GM23338 (cell line): ENCODE measurements around the gene ADGRG2. TPM values are rescaled to one million over a fixed set of nuclear protein-coding genes. Genes with fewer than 3 reads are reported as not detected.
A peak's percentile ranks its signal among the peaks of the same experiment; 100 is the strongest.

Experiments used
- ATAC-seq: fragments of 200-7000 bp; cut with Tn5 transposase; 3 replicates; pipeline ENCODE4 v1.9.1; 2020
- DNase-seq: peaks from one replicate; pipeline ENCODE4 v3.0.0-alpha.2; 2015; ENCODE audit warnings: low spot score
- H2AFZ ChIP-seq: fragments of 200-600 bp; sonication (generic); 2 replicates; pipeline ENCODE4 v1.8.0; 2016; ENCODE audit warnings: antibody characterized with exemption, mild to moderate bottlenecking, moderate library complexity
- H3F3A ChIP-seq: fragments of 200-600 bp; sonication (generic); replicated peaks from 2 replicates; pipeline ENCODE4 v1.8.0; 2017; ENCODE audit warnings: antibody characterized with exemption, mixed run types, low read depth
- H3K27ac ChIP-seq: fragments of 200-600 bp; sonication (generic); 2 replicates; pipeline ENCODE4 v1.6.1; 2016; ENCODE audit warnings: low read depth
- H3K27me3 ChIP-seq: fragments of 200-600 bp; sonication (generic); 2 replicates; pipeline ENCODE4 v1.8.0; 2016; ENCODE audit warnings: mild to moderate bottlenecking, mixed run types, moderate library complexity; ENCODE audit not compliant: insufficient read depth
- H3K36me3 ChIP-seq: fragments of 200-600 bp; sonication (generic); 2 replicates; pipeline ENCODE4 v1.8.0; 2016; ENCODE audit warnings: mild to moderate bottlenecking; ENCODE audit not compliant: insufficient read depth
- H3K4me1 ChIP-seq: fragments of 200-600 bp; sonication (generic); 2 replicates; pipeline ENCODE4 v1.8.0; 2016; ENCODE audit warnings: mild to moderate bottlenecking, moderate library complexity; ENCODE audit not compliant: insufficient read depth
- H3K4me2 ChIP-seq: fragments of 200-600 bp; sonication (generic); 2 replicates; pipeline ENCODE4 v1.7.1; 2017; ENCODE audit warnings: mixed run types
- H3K4me3 ChIP-seq: fragments of 200-600 bp; sonication (generic); 2 replicates; pipeline ENCODE4 v1.6.1; 2016; ENCODE audit warnings: mixed run types
- H3K79me2 ChIP-seq: fragments of 200-600 bp; sonication (generic); replicated peaks from 2 replicates; pipeline ENCODE4 v1.8.0; 2017; ENCODE audit warnings: mild to moderate bottlenecking; ENCODE audit not compliant: insufficient read depth
- H3K9me2 ChIP-seq: fragments of 200-600 bp; sonication (generic); 2 replicates; pipeline ENCODE4 v1.8.0; 2017; ENCODE audit not compliant: insufficient read depth
- H4K20me1 ChIP-seq: fragments of 200-600 bp; sonication (generic); replicated peaks from 2 replicates; pipeline ENCODE4 v1.8.0; 2017; ENCODE audit warnings: mild to moderate bottlenecking; ENCODE audit not compliant: insufficient read depth
- H3K27ac Mint-ChIP-seq: 2 replicates; pipeline ENCODE4 v1.8.0; 2020; ENCODE audit warnings: inconsistent platforms, mild to moderate bottlenecking, moderate library complexity, mixed read lengths
- H3K27me3 Mint-ChIP-seq: 3 replicates; pipeline ENCODE4 v1.8.0; 2022; ENCODE audit warnings: low read depth, mild to moderate bottlenecking, moderate library complexity, mixed read lengths, inconsistent platforms; ENCODE audit not compliant: insufficient read depth, poor library complexity
- H3K36me3 Mint-ChIP-seq: 3 replicates; pipeline ENCODE4 v1.8.0; 2021; ENCODE audit warnings: low read depth, mild to moderate bottlenecking, inconsistent platforms, moderate library complexity, mixed read lengths
- H3K4me1 Mint-ChIP-seq: 3 replicates; pipeline ENCODE4 v1.8.0; 2020; ENCODE audit warnings: mild to moderate bottlenecking, inconsistent platforms, mixed read lengths
- H3K4me3 Mint-ChIP-seq: 3 replicates; pipeline ENCODE4 v1.8.0; 2021; ENCODE audit warnings: moderate library complexity, mild to moderate bottlenecking, inconsistent platforms, mixed read lengths
- H3K9me3 Mint-ChIP-seq: 3 replicates; pipeline ENCODE4 v1.8.0; 2020; ENCODE audit warnings: moderate library complexity, mild to moderate bottlenecking, inconsistent platforms, mixed read lengths
- JUNB ChIP-seq: IDR thresholded peaks from one replicate; pipeline ENCODE4 v1.6.1; 2016; ENCODE audit warnings: antibody characterized with exemption; ENCODE audit not compliant: unreplicated experiment
- POLR2AphosphoS5 ChIP-seq: IDR thresholded peaks from 2 replicates; pipeline ENCODE4 v1.6.1; 2016; ENCODE audit warnings: antibody characterized with exemption, low read depth
- REST ChIP-seq: IDR thresholded peaks from one replicate; pipeline ENCODE4 v1.6.1; 2018; ENCODE audit warnings: antibody characterized with exemption; ENCODE audit not compliant: unreplicated experiment
- ZNF331 ChIP-seq: fragments of 250-450 bp; sonication (Bioruptor Pico); IDR thresholded peaks from 2 replicates; pipeline ENCODE4 v1.5.0; 2020; ENCODE audit warnings: low read depth, mild to moderate bottlenecking, moderate library complexity
- polyA plus RNA-seq: library from polyadenylated mRNA; unstranded; fragments of >200 nt; fragmentation: Nextera tagmentation; extraction: Ambion mirVana; gene quantifications from 2 replicates; pipeline ENCODE4 v1.2.1, GENCODE V29; 2016
- total RNA-seq: library from RNA; depleted of rRNA; stranded (reverse); fragments of >200 nt; shearing (Covaris generic); gene quantifications from 2 replicates; pipeline ENCODE4 v1.2.3, GENCODE V29; 2014
- TF ChIP-seq, protein P1 (sequence below): IDR thresholded peaks from 2 replicates; pipeline ENCODE4 v1.6.1; 2016; ENCODE audit warnings: antibody characterized with exemption
- TF ChIP-seq, protein P2 (sequence below), 2 experiments: fragments of 200-600 bp in 1 of 2; sonication (generic) in 1 of 2; conservative IDR thresholded peaks; 2 replicates each; pipeline versions ENCODE4 v1.5.1 to v1.6.1; 2016 to 2017; ENCODE audit warnings: antibody characterized with exemption in 2 of 2, low read depth in 2 of 2, mild to moderate bottlenecking in 2 of 2, moderate library complexity in 1 of 2
- TF ChIP-seq, protein P3 (sequence below): fragments of 250-450 bp; sonication (Bioruptor Pico); IDR thresholded peaks from 2 replicates; pipeline ENCODE4 v1.5.0; 2020; ENCODE audit warnings: mild to moderate bottlenecking, moderate library complexity

Gene ADGRG2
- total and polyA plus RNA-seq, 2 experiments from 2014 or later, result 4.0 to 10.8 TPM

- H3K79me2 ChIP-seq, result no peaks in the 10 kb centered on the region
- H3K4me3 Mint-ChIP-seq, result no peak overlapping the region
- no peaks in the 10 kb centered on the region for H3K36me3 Mint-ChIP-seq
- no peak overlapping the region for H2AFZ ChIP-seq
- H3K4me1 Mint-ChIP-seq, result peaks cover 4% of the 10 kb centered on the region
- no peaks in the 10 kb centered on the region for H3K4me1 ChIP-seq
- H3K27ac Mint-ChIP-seq, result no peak overlapping the region
- H3K27ac ChIP-seq, result no peak overlapping the region
- H3K9me2 ChIP-seq, result no peaks in the 10 kb centered on the region
- no peaks in the 10 kb centered on the region for H3K9me3 Mint-ChIP-seq
- H3K27me3 Mint-ChIP-seq, result peaks cover 4% of the 10 kb centered on the region
- H3K4me3 ChIP-seq, result no peak overlapping the region
- no peaks in the 10 kb centered on the region for H3K36me3 ChIP-seq
- TF ChIP-seq, protein P1, sequence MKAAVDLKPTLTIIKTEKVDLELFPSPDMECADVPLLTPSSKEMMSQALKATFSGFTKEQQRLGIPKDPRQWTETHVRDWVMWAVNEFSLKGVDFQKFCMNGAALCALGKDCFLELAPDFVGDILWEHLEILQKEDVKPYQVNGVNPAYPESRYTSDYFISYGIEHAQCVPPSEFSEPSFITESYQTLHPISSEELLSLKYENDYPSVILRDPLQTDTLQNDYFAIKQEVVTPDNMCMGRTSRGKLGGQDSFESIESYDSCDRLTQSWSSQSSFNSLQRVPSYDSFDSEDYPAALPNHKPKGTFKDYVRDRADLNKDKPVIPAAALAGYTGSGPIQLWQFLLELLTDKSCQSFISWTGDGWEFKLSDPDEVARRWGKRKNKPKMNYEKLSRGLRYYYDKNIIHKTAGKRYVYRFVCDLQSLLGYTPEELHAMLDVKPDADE, result no peak
- TF ChIP-seq REST, result no peak
- TF ChIP-seq, protein P2, sequence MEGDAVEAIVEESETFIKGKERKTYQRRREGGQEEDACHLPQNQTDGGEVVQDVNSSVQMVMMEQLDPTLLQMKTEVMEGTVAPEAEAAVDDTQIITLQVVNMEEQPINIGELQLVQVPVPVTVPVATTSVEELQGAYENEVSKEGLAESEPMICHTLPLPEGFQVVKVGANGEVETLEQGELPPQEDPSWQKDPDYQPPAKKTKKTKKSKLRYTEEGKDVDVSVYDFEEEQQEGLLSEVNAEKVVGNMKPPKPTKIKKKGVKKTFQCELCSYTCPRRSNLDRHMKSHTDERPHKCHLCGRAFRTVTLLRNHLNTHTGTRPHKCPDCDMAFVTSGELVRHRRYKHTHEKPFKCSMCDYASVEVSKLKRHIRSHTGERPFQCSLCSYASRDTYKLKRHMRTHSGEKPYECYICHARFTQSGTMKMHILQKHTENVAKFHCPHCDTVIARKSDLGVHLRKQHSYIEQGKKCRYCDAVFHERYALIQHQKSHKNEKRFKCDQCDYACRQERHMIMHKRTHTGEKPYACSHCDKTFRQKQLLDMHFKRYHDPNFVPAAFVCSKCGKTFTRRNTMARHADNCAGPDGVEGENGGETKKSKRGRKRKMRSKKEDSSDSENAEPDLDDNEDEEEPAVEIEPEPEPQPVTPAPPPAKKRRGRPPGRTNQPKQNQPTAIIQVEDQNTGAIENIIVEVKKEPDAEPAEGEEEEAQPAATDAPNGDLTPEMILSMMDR (conservative IDR thresholded peaks at IDR 0.05; ENCODE audit: low read depth in 2 of 2), result no peak
- TF ChIP-seq POLR2AphosphoS5, result no peak
- TF ChIP-seq ZNF331 (CRISPR knock-in tag), result no peak
- TF ChIP-seq JUNB, result no peak
- TF ChIP-seq, protein P3, sequence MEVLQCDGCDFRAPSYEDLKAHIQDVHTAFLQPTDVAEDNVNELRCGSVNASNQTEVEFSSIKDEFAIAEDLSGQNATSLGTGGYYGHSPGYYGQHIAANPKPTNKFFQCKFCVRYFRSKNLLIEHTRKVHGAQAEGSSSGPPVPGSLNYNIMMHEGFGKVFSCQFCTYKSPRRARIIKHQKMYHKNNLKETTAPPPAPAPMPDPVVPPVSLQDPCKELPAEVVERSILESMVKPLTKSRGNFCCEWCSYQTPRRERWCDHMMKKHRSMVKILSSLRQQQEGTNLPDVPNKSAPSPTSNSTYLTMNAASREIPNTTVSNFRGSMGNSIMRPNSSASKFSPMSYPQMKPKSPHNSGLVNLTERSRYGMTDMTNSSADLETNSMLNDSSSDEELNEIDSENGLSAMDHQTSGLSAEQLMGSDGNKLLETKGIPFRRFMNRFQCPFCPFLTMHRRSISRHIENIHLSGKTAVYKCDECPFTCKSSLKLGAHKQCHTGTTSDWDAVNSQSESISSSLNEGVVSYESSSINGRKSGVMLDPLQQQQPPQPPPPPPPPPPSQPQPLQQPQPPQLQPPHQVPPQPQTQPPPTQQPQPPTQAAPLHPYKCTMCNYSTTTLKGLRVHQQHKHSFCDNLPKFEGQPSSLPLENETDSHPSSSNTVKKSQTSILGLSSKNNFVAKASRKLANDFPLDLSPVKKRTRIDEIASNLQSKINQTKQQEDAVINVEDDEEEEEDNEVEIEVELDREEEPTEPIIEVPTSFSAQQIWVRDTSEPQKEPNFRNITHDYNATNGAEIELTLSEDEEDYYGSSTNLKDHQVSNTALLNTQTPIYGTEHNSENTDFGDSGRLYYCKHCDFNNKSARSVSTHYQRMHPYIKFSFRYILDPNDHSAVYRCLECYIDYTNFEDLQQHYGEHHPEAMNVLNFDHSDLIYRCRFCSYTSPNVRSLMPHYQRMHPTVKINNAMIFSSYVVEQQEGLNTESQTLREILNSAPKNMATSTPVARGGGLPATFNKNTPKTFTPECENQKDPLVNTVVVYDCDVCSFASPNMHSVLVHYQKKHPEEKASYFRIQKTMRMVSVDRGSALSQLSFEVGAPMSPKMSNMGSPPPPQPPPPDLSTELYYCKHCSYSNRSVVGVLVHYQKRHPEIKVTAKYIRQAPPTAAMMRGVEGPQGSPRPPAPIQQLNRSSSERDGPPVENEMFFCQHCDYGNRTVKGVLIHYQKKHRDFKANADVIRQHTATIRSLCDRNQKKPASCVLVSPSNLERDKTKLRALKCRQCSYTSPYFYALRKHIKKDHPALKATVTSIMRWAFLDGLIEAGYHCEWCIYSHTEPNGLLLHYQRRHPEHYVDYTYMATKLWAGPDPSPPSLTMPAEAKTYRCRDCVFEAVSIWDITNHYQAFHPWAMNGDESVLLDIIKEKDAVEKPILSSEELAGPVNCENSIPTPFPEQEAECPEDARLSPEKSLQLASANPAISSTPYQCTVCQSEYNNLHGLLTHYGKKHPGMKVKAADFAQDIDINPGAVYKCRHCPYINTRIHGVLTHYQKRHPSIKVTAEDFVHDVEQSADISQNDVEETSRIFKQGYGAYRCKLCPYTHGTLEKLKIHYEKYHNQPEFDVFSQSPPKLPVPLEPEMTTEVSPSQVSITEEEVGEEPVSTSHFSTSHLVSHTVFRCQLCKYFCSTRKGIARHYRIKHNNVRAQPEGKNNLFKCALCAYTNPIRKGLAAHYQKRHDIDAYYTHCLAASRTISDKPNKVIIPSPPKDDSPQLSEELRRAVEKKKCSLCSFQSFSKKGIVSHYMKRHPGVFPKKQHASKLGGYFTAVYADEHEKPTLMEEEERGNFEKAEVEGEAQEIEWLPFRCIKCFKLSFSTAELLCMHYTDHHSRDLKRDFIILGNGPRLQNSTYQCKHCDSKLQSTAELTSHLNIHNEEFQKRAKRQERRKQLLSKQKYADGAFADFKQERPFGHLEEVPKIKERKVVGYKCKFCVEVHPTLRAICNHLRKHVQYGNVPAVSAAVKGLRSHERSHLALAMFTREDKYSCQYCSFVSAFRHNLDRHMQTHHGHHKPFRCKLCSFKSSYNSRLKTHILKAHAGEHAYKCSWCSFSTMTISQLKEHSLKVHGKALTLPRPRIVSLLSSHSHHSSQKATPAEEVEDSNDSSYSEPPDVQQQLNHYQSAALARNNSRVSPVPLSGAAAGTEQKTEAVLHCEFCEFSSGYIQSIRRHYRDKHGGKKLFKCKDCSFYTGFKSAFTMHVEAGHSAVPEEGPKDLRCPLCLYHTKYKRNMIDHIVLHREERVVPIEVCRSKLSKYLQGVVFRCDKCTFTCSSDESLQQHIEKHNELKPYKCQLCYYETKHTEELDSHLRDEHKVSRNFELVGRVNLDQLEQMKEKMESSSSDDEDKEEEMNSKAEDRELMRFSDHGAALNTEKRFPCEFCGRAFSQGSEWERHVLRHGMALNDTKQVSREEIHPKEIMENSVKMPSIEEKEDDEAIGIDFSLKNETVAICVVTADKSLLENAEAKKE (CRISPR knock-in tag), result no peak
- DNase-seq (peak; percentile 23), ATAC-seq (peak; percentile 75)
- H4K20me1 ChIP-seq, result no peaks in the 10 kb centered on the region
- no peaks in the 10 kb centered on the region for H3F3A ChIP-seq
- H3K27me3 ChIP-seq, result no peaks in the 10 kb centered on the region
- H3K4me2 ChIP-seq, result no peak overlapping the region
These were observed 33.9 kb upstream of the ADGRG2 start for GRCh38 chrX:19156186-19156585.
